Measurements from ENCODE around the gene IGF2BP1.

DNA sequence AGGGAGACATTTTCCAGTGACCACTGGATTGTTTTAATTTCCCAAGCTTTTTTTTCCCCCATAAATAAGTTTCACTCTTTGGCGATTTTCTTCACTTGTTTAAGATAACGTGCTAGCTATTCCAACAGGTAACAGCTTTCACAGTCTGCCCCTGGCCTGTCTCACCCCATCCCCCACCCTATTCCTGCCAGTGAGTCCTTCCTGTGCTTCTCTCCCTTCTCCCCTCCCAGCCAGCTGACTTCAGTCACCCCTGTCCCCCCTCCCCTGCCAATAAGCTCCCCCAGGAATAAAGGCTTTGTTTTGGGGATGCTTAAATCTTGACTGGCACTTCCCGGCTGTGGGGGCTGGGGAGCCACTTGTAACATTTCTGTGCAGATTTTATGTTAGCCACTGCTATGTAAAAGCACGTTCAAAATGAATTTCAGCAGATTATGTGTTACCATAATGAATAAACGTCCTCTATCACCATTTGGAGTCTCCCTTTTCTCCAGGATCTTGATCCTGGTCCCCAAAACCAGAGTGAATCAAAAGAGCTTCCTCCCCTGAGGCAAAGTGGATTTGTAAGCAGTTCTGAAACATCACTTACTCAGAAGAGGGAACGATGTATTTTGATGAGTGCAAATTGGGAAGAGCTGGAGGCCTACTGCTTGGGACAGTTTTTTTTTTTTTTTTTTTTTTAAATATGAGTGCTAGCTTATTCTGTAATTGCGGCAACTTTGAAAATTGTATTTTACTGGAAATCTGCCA is 58.2 kb downstream of the IGF2BP1 start:
- TF ChIP-seq, protein P1, sequence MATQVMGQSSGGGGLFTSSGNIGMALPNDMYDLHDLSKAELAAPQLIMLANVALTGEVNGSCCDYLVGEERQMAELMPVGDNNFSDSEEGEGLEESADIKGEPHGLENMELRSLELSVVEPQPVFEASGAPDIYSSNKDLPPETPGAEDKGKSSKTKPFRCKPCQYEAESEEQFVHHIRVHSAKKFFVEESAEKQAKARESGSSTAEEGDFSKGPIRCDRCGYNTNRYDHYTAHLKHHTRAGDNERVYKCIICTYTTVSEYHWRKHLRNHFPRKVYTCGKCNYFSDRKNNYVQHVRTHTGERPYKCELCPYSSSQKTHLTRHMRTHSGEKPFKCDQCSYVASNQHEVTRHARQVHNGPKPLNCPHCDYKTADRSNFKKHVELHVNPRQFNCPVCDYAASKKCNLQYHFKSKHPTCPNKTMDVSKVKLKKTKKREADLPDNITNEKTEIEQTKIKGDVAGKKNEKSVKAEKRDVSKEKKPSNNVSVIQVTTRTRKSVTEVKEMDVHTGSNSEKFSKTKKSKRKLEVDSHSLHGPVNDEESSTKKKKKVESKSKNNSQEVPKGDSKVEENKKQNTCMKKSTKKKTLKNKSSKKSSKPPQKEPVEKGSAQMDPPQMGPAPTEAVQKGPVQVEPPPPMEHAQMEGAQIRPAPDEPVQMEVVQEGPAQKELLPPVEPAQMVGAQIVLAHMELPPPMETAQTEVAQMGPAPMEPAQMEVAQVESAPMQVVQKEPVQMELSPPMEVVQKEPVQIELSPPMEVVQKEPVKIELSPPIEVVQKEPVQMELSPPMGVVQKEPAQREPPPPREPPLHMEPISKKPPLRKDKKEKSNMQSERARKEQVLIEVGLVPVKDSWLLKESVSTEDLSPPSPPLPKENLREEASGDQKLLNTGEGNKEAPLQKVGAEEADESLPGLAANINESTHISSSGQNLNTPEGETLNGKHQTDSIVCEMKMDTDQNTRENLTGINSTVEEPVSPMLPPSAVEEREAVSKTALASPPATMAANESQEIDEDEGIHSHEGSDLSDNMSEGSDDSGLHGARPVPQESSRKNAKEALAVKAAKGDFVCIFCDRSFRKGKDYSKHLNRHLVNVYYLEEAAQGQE (IDR thresholded peaks at IDR 0.05; ENCODE audit: insufficient replicate concordance, low read depth) = no peak
- TF ChIP-seq GABPA (IDR thresholded peaks at IDR 0.05; ENCODE audit: low read depth) = no peak
- TF ChIP-seq, protein P2, sequence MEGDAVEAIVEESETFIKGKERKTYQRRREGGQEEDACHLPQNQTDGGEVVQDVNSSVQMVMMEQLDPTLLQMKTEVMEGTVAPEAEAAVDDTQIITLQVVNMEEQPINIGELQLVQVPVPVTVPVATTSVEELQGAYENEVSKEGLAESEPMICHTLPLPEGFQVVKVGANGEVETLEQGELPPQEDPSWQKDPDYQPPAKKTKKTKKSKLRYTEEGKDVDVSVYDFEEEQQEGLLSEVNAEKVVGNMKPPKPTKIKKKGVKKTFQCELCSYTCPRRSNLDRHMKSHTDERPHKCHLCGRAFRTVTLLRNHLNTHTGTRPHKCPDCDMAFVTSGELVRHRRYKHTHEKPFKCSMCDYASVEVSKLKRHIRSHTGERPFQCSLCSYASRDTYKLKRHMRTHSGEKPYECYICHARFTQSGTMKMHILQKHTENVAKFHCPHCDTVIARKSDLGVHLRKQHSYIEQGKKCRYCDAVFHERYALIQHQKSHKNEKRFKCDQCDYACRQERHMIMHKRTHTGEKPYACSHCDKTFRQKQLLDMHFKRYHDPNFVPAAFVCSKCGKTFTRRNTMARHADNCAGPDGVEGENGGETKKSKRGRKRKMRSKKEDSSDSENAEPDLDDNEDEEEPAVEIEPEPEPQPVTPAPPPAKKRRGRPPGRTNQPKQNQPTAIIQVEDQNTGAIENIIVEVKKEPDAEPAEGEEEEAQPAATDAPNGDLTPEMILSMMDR (IDR thresholded peaks at IDR 0.05; ENCODE audit: insufficient read depth, low read length) = no peak
- TF ChIP-seq POLR2AphosphoS5 (IDR thresholded peaks at IDR 0.05; ENCODE audit: low read depth) = no peak

All from HL-60 (cell line).